ENCODE results near the gene TULP4. TPM values are rescaled to one million over a fixed set of nuclear protein-coding genes. Genes with fewer than 3 reads are reported as not detected.
A peak's percentile ranks its signal among the peaks of the same experiment; 100 is the strongest.
"Not testable (repeated sequence)": the region's sequence is repeated elsewhere in the genome, so short reads cannot be mapped to it uniquely, and the experiment has no call there.

Gene TULP4
- total RNA-seq, 1 donor from 2014 or later, result 171 TPM

- DNase-seq (ENCODE audit: low spot score, unreplicated experiment), result no peak
- no peaks in the 10 kb centered on the region for H3K9me3 Mint-ChIP-seq (ENCODE audit: low read depth)
- no peak for TF ChIP-seq CTCF (IDR thresholded peaks at IDR 0.05; ENCODE audit: unreplicated experiment)
- H3K4me1 Mint-ChIP-seq (ENCODE audit: low read depth), result peaks cover 20% of the 10 kb centered on the region
- no peak overlapping the region for H3K4me3 Mint-ChIP-seq (ENCODE audit: low read depth)
- H3K36me3 Mint-ChIP-seq (ENCODE audit: insufficient read depth), result peaks cover 55% of the 10 kb centered on the region
- H3K27me3 Mint-ChIP-seq, result peaks cover 77% of the 10 kb centered on the region
- H3K27ac Mint-ChIP-seq, result no peak overlapping the region
Observed at GRCh38 chr6:158468666-158469065, 156.4 kb downstream of the TULP4 start.

GRCh38 chr6:158470023-158470422, 157.8 kb downstream of the TULP4 start:
- not testable (repeated sequence) for H3K4me3 Mint-ChIP-seq (ENCODE audit: low read depth); DNase-seq (ENCODE audit: low spot score, unreplicated experiment); H3K9me3 Mint-ChIP-seq (ENCODE audit: low read depth); H3K27ac Mint-ChIP-seq
- H3K4me1 Mint-ChIP-seq (ENCODE audit: low read depth), result peaks cover 27% of the 10 kb centered on the region
- H3K36me3 Mint-ChIP-seq (ENCODE audit: insufficient read depth), result peaks cover 43% of the 10 kb centered on the region
- peaks cover 74% of the 10 kb centered on the region for H3K27me3 Mint-ChIP-seq

- peaks cover 62% of the 10 kb centered on the region for H3K27me3 Mint-ChIP-seq
Observed at GRCh38 chr6:158471339-158471738, 159.1 kb downstream of the TULP4 start.

GRCh38 chr6:158472447-158472846, 160.2 kb downstream of the TULP4 start:
- no peak for TF ChIP-seq CTCF (IDR thresholded peaks at IDR 0.05; ENCODE audit: unreplicated experiment)
- H3K36me3 Mint-ChIP-seq (ENCODE audit: insufficient read depth), result peaks cover 33% of the 10 kb centered on the region
- no peak overlapping the region for H3K27ac Mint-ChIP-seq

More at GRCh38 chr6:158471339-158471738, 159.1 kb downstream of the TULP4 start:
- TF ChIP-seq CTCF (IDR thresholded peaks at IDR 0.05; ENCODE audit: unreplicated experiment), result no peak
- Mint-ChIP-seq H3K4me1 (ENCODE audit: low read depth) (peaks cover 27% of the 10 kb centered on the region), H3K9me3 (ENCODE audit: low read depth) (no peaks in the 10 kb centered on the region), H3K27ac (no peak overlapping the region), H3K36me3 (ENCODE audit: insufficient read depth) (peaks cover 32% of the 10 kb centered on the region), H3K4me3 (ENCODE audit: low read depth) (no peak overlapping the region)
- DNase-seq (ENCODE audit: low spot score, unreplicated experiment), result no peak

GRCh38 chr6:158474961-158475343, 162.7 kb downstream of the TULP4 start:
- H3K36me3 Mint-ChIP-seq (ENCODE audit: insufficient read depth), result peaks cover 30% of the 10 kb centered on the region
- no peak for DNase-seq (ENCODE audit: low spot score, unreplicated experiment)
- H3K27ac Mint-ChIP-seq, result peak overlapping the region; percentile 88
- H3K4me3 Mint-ChIP-seq (ENCODE audit: low read depth), result no peak overlapping the region
- H3K27me3 Mint-ChIP-seq, result peaks cover 42% of the 10 kb centered on the region
- TF ChIP-seq CTCF (IDR thresholded peaks at IDR 0.05; ENCODE audit: unreplicated experiment), result no peak
- H3K9me3 Mint-ChIP-seq (ENCODE audit: low read depth), result peaks cover 3% of the 10 kb centered on the region
- H3K4me1 Mint-ChIP-seq (ENCODE audit: low read depth), result peaks cover 16% of the 10 kb centered on the region

More at GRCh38 chr6:158472447-158472846, 160.2 kb downstream of the TULP4 start:
- no peak for DNase-seq (ENCODE audit: low spot score, unreplicated experiment)
- H3K4me1 Mint-ChIP-seq (ENCODE audit: low read depth), result peaks cover 25% of the 10 kb centered on the region
- no peak overlapping the region for H3K4me3 Mint-ChIP-seq (ENCODE audit: low read depth)
- H3K9me3 Mint-ChIP-seq (ENCODE audit: low read depth), result no peaks in the 10 kb centered on the region
- peaks cover 58% of the 10 kb centered on the region for H3K27me3 Mint-ChIP-seq
